Central memory CD8-positive, alpha-beta T cell (primary cell): ENCODE results near the gene GNL3.

ENCODE experiments used
- ATAC-seq: fragments of 150-1000 bp; cut with Tn5 transposase; replicated peaks from 2 replicates; pipeline ENCODE4 v1.10.0; 2022; ENCODE audit warnings: mild to moderate bottlenecking, moderate FRiP score, moderate number of reproducible peaks; ENCODE audit not compliant: poor library complexity, severe bottlenecking; ENCODE audit errors: extremely low read depth
- DNase-seq, 2 donors: peaks; one replicate each; pipeline ENCODE4 v3.0.0; 2021; ENCODE audit warnings: low spot score in 2 of 2
- H3K27ac Mint-ChIP-seq: one replicate; pipeline ENCODE4 v1.8.0; 2022; ENCODE audit warnings: low read depth, mild to moderate bottlenecking, moderate library complexity, mixed read lengths
- H3K27me3 Mint-ChIP-seq: one replicate; pipeline ENCODE4 v1.8.0; 2022; ENCODE audit warnings: mixed read lengths
- H3K36me3 Mint-ChIP-seq: one replicate; pipeline ENCODE4 v1.8.0; 2022; ENCODE audit warnings: mild to moderate bottlenecking, moderate library complexity, mixed read lengths; ENCODE audit not compliant: insufficient read depth
- H3K4me1 Mint-ChIP-seq: one replicate; pipeline ENCODE4 v1.8.0; 2022; ENCODE audit warnings: mixed read lengths
- H3K4me3 Mint-ChIP-seq: one replicate; pipeline ENCODE4 v1.8.0; 2022; ENCODE audit warnings: mild to moderate bottlenecking, moderate library complexity, mixed read lengths
- H3K9me3 Mint-ChIP-seq: one replicate; pipeline ENCODE4 v1.8.0; 2022; ENCODE audit warnings: mixed read lengths

GNL3 gene

DNA sequence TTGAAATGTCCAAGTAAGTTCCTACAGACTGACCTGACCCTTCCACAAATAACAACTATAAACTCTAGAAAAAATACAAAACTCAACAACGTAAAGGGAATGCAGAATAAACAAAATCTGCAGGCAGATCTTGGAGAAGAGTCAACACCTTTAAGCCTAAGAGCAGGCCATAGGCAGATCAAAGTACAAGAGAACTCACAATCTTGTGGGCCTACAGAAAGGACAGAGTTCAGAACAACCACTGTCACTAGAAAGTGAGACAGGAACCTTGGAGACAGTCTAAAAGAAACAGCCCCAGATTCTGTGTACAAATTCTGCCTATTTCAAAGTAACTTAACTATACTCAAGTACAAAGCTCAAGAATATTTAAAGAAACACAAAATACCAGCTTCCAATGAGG lies 53.9 kb downstream of the GNL3 start:
- ATAC-seq: no peak
- Mint-ChIP-seq H3K9me3 (no peaks in the 10 kb centered on the region), H3K27me3 (no peaks in the 10 kb centered on the region), H3K27ac (no peak overlapping the region), H3K4me1 (no peaks in the 10 kb centered on the region), H3K4me3 (no peak overlapping the region), H3K36me3 (peaks cover 54% of the 10 kb centered on the region)
- DNase-seq: no peak

DNA sequence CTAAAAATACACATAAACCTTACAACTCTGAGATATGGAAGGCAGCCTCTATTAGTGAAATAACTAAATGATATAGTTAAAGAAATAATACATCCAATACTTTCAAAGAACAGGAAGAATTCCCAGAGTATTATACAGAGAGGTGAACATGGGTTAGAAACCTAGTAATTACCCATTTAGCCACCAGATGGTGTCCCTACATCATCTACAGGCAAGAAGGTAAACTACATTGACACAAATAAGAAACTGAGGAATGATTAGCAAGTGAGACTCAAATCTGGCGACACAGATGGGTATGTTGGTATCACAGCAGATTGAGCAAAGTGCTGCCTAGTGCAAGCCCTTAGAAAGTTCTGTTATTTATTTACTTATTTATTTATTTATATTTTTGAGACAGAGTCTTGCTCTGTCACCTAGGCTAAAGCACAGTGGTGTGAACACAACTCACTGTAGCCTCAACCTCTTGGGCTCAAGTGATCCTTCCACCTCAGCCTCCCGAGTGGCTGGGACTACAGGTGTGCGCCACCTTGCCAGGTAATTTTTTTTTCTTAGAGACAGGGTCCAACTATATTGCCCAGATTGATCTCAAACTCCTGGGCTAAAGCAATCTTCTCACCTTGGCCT lies 56.7 kb downstream of the GNL3 start:
- H3K4me1 Mint-ChIP-seq: no peaks in the 10 kb centered on the region
- no peak overlapping the region for H3K27ac Mint-ChIP-seq
- H3K4me3 Mint-ChIP-seq: no peak overlapping the region
- no peaks in the 10 kb centered on the region for H3K27me3 Mint-ChIP-seq
- H3K36me3 Mint-ChIP-seq: peaks cover 64% of the 10 kb centered on the region
- no peaks in the 10 kb centered on the region for H3K9me3 Mint-ChIP-seq
- DNase-seq (no peak), ATAC-seq (no peak)

DNA sequence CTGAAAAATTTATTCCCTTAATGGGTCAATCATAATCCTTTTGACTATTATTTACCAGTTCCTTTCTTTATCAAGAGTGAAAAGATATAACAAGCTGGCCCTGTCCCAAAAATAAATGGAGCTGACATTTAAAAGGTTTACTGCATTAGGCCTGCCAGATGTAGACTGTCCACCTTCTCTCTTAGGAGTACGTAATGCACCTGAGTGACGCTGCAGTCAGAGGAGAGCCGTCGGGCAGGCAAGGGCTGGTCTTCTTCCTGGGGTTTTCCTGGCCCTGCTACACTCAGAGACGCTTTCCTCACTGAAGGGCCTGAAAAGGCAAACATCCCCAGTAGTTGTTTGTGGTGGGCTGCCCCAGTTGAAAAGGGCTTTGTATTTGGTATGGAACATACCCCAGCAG lies 57.3 kb downstream of the GNL3 start:
- Mint-ChIP-seq H3K36me3 (peaks cover 61% of the 10 kb centered on the region), H3K9me3 (no peaks in the 10 kb centered on the region), H3K4me1 (no peaks in the 10 kb centered on the region), H3K4me3 (no peak overlapping the region), H3K27ac (no peak overlapping the region), H3K27me3 (no peaks in the 10 kb centered on the region)
- DNase-seq: no peak
- ATAC-seq: no peak

DNA sequence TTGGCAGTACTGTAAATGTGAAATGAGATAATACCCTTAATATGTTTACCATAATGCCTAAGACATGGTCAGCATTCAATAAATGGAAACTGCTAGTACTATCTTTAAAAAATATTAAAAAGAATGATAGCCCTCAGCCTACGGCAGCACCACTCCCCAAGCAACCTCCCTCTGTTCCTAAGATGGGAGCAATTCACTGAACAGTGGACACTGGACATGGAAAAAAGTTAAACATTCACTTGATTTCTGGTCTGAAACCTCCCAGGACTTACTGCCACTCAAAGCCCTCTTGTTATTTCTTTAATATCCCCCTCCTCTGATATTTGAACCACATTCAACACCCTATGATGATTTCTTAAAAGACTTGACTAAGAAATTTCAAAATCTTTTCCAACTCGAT lies 57.9 kb downstream of the GNL3 start:
- ATAC-seq (no peak), DNase-seq (no peak)
- H3K4me3 Mint-ChIP-seq: no peak overlapping the region
- no peaks in the 10 kb centered on the region for H3K4me1 Mint-ChIP-seq
- no peak overlapping the region for H3K27ac Mint-ChIP-seq
- no peaks in the 10 kb centered on the region for H3K9me3 Mint-ChIP-seq
- H3K36me3 Mint-ChIP-seq: peaks cover 60% of the 10 kb centered on the region
- no peaks in the 10 kb centered on the region for H3K27me3 Mint-ChIP-seq
